ENCODE data around the gene RAB8B. TPM values are rescaled to one million over a fixed set of nuclear protein-coding genes. Genes with fewer than 3 reads are reported as not detected.

The RAB8B gene
- total and polyA plus RNA-seq, 7 donors, result 6.5 to 30.4 (median 21.7) TPM

DNA sequence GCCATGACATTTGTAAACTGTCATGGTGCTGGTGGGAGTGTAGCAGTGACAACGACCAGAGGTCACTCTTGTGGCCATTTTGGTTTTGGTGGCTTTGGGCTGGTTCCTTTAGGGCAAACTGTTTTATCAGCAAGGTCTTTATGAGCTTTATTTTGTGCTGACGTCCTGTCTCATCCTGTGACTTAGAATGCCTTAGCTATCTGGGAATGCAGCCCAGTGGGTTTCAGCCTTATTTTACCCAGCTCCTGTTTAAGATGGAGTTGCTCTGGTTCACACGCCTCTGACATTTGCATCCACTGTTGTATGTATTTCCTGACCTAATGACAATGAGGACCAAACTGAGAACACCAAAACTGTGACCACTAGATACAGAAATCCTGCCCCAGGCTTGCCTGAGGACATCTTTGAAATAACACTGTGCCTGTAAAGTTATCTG, 37.6 kb downstream of the RAB8B start:
- DNase-seq, result no peak
- Histone ChIP-seq H3K27me3 (no peaks in the 10 kb centered on the region), H3K27ac (no peak overlapping the region), H3K4me3 (no peak overlapping the region), H3K36me3 (no peaks in the 10 kb centered on the region), H3K4me1 (peaks cover 0 to 8% (median 0%) of the 10 kb centered on the region in 4 donors), H3K9me3 (no peaks in the 10 kb centered on the region)
- intact Hi-C loops (cut with DNase I), result no loop called here
- WGBS, 2 donors, result 77 to 83% methylated on average over 3 of the region's 3 CpGs
- no peak for TF ChIP-seq POLR2AphosphoS5 (IDR thresholded peaks at IDR 0.05)
- no peak for TF ChIP-seq POLR2A (IDR thresholded peaks at IDR 0.05)
- no peak for TF ChIP-seq EP300 (IDR thresholded peaks at IDR 0.05)
- TF ChIP-seq, protein P1, sequence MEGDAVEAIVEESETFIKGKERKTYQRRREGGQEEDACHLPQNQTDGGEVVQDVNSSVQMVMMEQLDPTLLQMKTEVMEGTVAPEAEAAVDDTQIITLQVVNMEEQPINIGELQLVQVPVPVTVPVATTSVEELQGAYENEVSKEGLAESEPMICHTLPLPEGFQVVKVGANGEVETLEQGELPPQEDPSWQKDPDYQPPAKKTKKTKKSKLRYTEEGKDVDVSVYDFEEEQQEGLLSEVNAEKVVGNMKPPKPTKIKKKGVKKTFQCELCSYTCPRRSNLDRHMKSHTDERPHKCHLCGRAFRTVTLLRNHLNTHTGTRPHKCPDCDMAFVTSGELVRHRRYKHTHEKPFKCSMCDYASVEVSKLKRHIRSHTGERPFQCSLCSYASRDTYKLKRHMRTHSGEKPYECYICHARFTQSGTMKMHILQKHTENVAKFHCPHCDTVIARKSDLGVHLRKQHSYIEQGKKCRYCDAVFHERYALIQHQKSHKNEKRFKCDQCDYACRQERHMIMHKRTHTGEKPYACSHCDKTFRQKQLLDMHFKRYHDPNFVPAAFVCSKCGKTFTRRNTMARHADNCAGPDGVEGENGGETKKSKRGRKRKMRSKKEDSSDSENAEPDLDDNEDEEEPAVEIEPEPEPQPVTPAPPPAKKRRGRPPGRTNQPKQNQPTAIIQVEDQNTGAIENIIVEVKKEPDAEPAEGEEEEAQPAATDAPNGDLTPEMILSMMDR (IDR thresholded peaks at IDR 0.05), result no peak

DNA sequence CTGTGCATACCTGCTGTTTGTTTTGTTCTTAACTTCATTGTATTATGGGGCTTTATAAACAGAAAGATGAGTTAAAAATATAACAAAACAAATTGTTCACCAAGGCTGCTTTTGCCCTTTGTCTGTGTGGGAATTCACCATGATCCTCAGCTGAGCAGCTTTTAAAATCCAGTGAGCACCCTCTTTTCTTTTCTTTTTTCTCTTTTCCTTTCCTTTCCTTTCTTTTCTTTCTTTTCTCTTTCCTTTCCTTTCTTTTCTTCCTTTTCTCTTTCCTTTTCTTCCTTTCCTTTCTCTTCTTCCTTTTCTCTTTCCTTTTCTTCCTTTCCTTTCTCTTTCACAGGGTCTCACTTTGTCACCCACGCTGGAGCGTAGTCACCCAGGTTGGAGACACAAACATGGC, 38.3 kb downstream of the RAB8B start:
- H3K4me1 ChIP-seq, result peaks cover 0 to 13% (median 0%) of the 10 kb centered on the region in 4 donors
- no peak for DNase-seq
- H3K36me3 ChIP-seq, result no peaks in the 10 kb centered on the region
- no peak overlapping the region for H3K4me3 ChIP-seq
- H3K27ac ChIP-seq, result no peak overlapping the region
- TF ChIP-seq POLR2A (IDR thresholded peaks at IDR 0.05) (no peak), POLR2AphosphoS5 (IDR thresholded peaks at IDR 0.05) (no peak), EP300 (IDR thresholded peaks at IDR 0.05) (no peak)
- TF ChIP-seq, protein P1 (IDR thresholded peaks at IDR 0.05), result no peak
- intact Hi-C loops (cut with DNase I), result no loop called here
- WGBS, 2 donors, result 96 to 97% methylated on average over 2 of the region's 2 CpGs
- H3K27me3 ChIP-seq, result no peaks in the 10 kb centered on the region
- H3K9me3 ChIP-seq, result no peaks in the 10 kb centered on the region

DNA sequence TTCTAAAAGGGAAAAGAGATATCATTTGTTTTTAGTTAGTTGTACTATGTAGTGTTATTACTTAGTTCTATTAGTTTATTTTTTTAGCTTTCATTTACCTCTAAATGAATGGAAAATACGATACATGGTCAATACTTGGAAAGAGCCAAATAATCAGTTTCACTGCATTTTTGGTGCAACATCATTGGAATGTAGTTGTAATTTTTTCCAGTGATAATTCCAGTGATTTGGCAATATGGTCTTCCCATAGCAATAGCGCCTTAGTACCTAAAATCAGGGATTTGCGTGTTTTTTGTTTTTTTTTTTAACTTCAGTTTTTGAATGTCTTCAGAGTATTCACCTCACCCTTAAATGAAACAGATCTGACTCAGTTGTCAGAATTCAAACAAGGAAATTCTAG, 41.8 kb downstream of the RAB8B start:
- Histone ChIP-seq H3K27ac (no peak overlapping the region), H3K4me1 (peaks cover 0 to 36% (median 16%) of the 10 kb centered on the region in 4 donors), H3K4me3 (no peak overlapping the region), H3K9me3 (no peaks in the 10 kb centered on the region), H3K36me3 (no peaks in the 10 kb centered on the region), H3K27me3 (no peaks in the 10 kb centered on the region)
- TF ChIP-seq POLR2A (IDR thresholded peaks at IDR 0.05) (no peak), POLR2AphosphoS5 (IDR thresholded peaks at IDR 0.05) (no peak), EP300 (IDR thresholded peaks at IDR 0.05) (no peak)
- TF ChIP-seq, protein P1 (IDR thresholded peaks at IDR 0.05), result no peak
- 94 to 96% methylated on average over 3 of the region's 3 CpGs for WGBS, 2 donors
- no peak for DNase-seq
- intact Hi-C loops (cut with DNase I), result no loop called here

DNA sequence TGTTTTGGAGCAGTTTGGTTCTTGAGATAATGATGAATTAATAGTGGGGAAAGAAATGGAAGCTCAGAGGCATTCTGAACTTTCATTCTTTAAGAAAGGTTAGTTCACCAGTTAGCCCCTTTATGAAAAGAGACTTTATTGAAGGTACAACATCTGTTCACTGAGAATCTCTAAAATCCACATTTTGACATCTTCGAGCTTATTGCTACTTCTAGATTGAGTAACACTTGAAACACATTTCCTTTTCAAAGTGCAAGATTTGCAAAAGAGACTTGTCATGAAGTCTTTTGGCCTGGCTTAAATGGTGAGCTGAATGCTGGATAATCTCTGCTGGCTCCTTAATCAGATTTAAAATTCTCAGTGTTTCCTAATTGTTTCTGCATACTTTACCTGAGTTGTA, 42.3 kb downstream of the RAB8B start:
- peaks cover 0 to 36% (median 17%) of the 10 kb centered on the region in 4 donors for H3K4me1 ChIP-seq
- H3K9me3 ChIP-seq, result no peaks in the 10 kb centered on the region
- TF ChIP-seq POLR2A (IDR thresholded peaks at IDR 0.05) (no peak), POLR2AphosphoS5 (IDR thresholded peaks at IDR 0.05) (no peak), EP300 (IDR thresholded peaks at IDR 0.05) (no peak)
- TF ChIP-seq, protein P1 (IDR thresholded peaks at IDR 0.05), result no peak
- H3K4me3 ChIP-seq, result no peak overlapping the region
- peak overlapping the region in 1 of 4 donors; percentile 21 for H3K27ac ChIP-seq
- H3K27me3 ChIP-seq, result no peaks in the 10 kb centered on the region
- no peak for DNase-seq
- H3K36me3 ChIP-seq, result no peaks in the 10 kb centered on the region
- intact Hi-C loops (cut with DNase I), result no loop called here
- 41 to 80% methylated on average over 1 of the region's 1 CpG for WGBS, 2 donors

DNA sequence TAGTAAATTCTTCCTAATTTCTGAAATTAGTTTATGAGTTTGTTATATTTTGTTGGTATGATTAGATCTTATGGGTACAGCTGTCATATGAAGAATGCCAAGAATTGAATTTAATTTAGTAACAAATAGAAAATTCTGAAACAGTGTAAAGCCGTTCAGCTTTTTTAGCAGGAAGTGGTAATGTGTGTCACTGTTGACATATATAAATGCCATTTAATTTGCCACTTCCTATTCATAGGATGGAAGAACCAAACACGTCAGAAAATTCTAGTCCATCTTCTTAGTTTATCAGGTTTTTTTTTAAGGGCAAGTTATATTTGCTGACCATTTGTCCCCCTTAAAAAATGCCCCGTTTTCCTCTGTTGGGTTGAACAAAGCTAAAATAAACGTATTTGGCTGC, 43.0 kb downstream of the RAB8B start:
- no peaks in the 10 kb centered on the region for H3K9me3 ChIP-seq
- no peak for TF ChIP-seq EP300 (IDR thresholded peaks at IDR 0.05)
- TF ChIP-seq, protein P1 (IDR thresholded peaks at IDR 0.05), result no peak
- intact Hi-C loops (cut with DNase I), result no loop called here
- DNase-seq, result no peak
- no peaks in the 10 kb centered on the region for H3K36me3 ChIP-seq
- H3K27ac ChIP-seq, result peak overlapping the region in 1 of 4 donors; percentile 21
- 49 to 76% methylated on average over 4 of the region's 4 CpGs for WGBS, 2 donors
- no peak overlapping the region for H3K4me3 ChIP-seq
- no peaks in the 10 kb centered on the region for H3K27me3 ChIP-seq
- H3K4me1 ChIP-seq, result peaks cover 0 to 34% (median 17%) of the 10 kb centered on the region in 4 donors
